Bronchial epithelial cell (primary cell): Measurements from ENCODE around the gene STK32B. TPM values are rescaled to one million over a fixed set of nuclear protein-coding genes. Genes with fewer than 3 reads are reported as not detected.
"Not testable (repeated sequence)": the region's sequence is repeated elsewhere in the genome, so short reads cannot be mapped to it uniquely, and the experiment has no call there.

Experiments
- DNase-seq: peaks from one replicate; pipeline ENCODE4 v3.0.0-alpha.2; 2010; ENCODE audit warnings: low read depth
- FAIRE-seq: peaks from 2 replicates; lab custom pipeline; 2011; peaks lifted over from hg19 to GRCh38; lab: Jason Lieb, UNC
- H3K27me3 ChIP-seq: 2 replicates; pipeline ENCODE4 v1.5.1; 2011; ENCODE audit warnings: low read length; ENCODE audit not compliant: control insufficient read depth, insufficient read depth
- H3K36me3 ChIP-seq: 2 replicates; pipeline ENCODE4 v1.5.1; 2011; ENCODE audit warnings: low read length; ENCODE audit not compliant: control insufficient read depth, insufficient read depth
- H3K4me3 ChIP-seq: 2 replicates; pipeline ENCODE4 v1.5.1; 2011; ENCODE audit warnings: mild to moderate bottlenecking, low read depth, low read length, control low read depth
- CTCF ChIP-seq: IDR thresholded peaks from 2 replicates; pipeline ENCODE4 v1.5.1; 2011; ENCODE audit warnings: mild to moderate bottlenecking, moderate library complexity, low read length, control low read depth, inconsistent platforms; ENCODE audit not compliant: insufficient read depth, severe bottlenecking
- total RNA-seq: library from RNA; depleted of rRNA; stranded (reverse); fragments of >200 nt; gene quantifications from 2 replicates; pipeline ENCODE4 v1.2.1, GENCODE V29; 2014

STK32B gene
- total RNA-seq, result under 0.01 TPM in 1 of 2 replicates, not detected in the other

- Histone ChIP-seq H3K36me3 (no peaks in the 10 kb centered on the region), H3K4me3 (peak within 1 kb of the TSS; percentile 34), H3K27me3 (peaks cover 4% of the 10 kb centered on the region)
- no peak for FAIRE-seq
- no peak for TF ChIP-seq CTCF
- DNase-seq, result peak; percentile 50
Observed at GRCh38 chr4:5051278-5052203, at the start of gene STK32B. STK32B (plus strand) TSS chr4:5051480.

GRCh38 chr4:5001641-5002040 is 49.6 kb upstream of the STK32B start:
- not testable (repeated sequence) for H3K36me3 ChIP-seq, DNase-seq, H3K4me3 ChIP-seq, H3K27me3 ChIP-seq, FAIRE-seq

GRCh38 chr4:5003372-5003857 is 47.9 kb upstream of the STK32B start:
- Histone ChIP-seq H3K4me3 (no peak overlapping the region), H3K36me3 (no peaks in the 10 kb centered on the region), H3K27me3 (no peaks in the 10 kb centered on the region)
- no peak for TF ChIP-seq CTCF
- FAIRE-seq, result no peak
- DNase-seq, result no peak

GRCh38 chr4:5003918-5004317 is 47.4 kb upstream of the STK32B start:
- DNase-seq (no peak), FAIRE-seq (no peak)
- TF ChIP-seq CTCF, result no peak
- Histone ChIP-seq H3K4me3 (no peak overlapping the region), H3K36me3 (no peaks in the 10 kb centered on the region), H3K27me3 (no peaks in the 10 kb centered on the region)

GRCh38 chr4:5004496-5004895 is 46.8 kb upstream of the STK32B start:
- TF ChIP-seq CTCF, result no peak
- FAIRE-seq (no peak), DNase-seq (no peak)
- Histone ChIP-seq H3K27me3 (no peaks in the 10 kb centered on the region), H3K36me3 (no peaks in the 10 kb centered on the region), H3K4me3 (no peak overlapping the region)

GRCh38 chr4:5006932-5007331 is 44.3 kb upstream of the STK32B start:
- H3K27me3 ChIP-seq, FAIRE-seq: not testable (repeated sequence)

More at GRCh38 chr4:5006932-5007331, 44.3 kb upstream of the STK32B start:
- DNase-seq, H3K36me3 ChIP-seq, H3K4me3 ChIP-seq: not testable (repeated sequence)
